ENCODE data around the gene CCL18.

The CCL18 gene

DNA sequence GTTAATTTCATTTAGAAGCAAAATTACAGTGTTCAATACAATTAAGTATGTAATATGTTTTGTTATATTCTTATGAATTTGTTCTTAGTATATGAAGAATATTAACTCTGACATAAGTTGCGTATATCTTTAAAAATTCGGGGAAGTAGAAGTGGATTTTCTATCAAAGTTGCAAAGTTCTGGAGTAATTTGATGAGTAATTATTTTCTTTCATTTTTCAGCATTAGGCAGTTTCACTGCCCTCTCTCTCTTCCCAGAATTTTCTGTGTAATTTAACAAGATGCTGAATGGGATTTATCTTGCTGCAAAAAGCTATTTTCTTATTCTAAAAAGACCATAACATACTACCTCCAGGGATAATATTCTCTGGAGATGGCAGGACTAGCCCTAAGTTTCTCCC is 8.9 kb upstream of the CCL18 start:
- Histone ChIP-seq H3K4me2 (ENCODE audit: low read length) (no peak overlapping the region), H3K79me2 (ENCODE audit: control insufficient read depth, low read length) (no peaks in the 10 kb centered on the region), H3K27ac (ENCODE audit: low read depth, low read length) (no peak overlapping the region), H3K9me2 (replicated peaks; ENCODE audit: control insufficient read depth, low read length) (no peaks in the 10 kb centered on the region), H3K4me3 (ENCODE audit: low read length) (no peak overlapping the region), H3K4me1 (ENCODE audit: control insufficient read depth, low read length) (no peaks in the 10 kb centered on the region), H3K9me3 (ENCODE audit: control insufficient read depth, insufficient read depth, low read length) (no peaks in the 10 kb centered on the region), H3F3A (ENCODE audit: control insufficient read depth, insufficient read depth) (no peaks in the 10 kb centered on the region), H3K36me3 (ENCODE audit: control insufficient read depth, low read length) (no peaks in the 10 kb centered on the region), H4K20me1 (ENCODE audit: control insufficient read depth, insufficient read depth, low read depth, low read length) (no peaks in the 10 kb centered on the region), H3K27me3 (ENCODE audit: control insufficient read depth, low read length) (no peaks in the 10 kb centered on the region; the same call in 1 of the 2 replicates)
- TF ChIP-seq, protein P1, sequence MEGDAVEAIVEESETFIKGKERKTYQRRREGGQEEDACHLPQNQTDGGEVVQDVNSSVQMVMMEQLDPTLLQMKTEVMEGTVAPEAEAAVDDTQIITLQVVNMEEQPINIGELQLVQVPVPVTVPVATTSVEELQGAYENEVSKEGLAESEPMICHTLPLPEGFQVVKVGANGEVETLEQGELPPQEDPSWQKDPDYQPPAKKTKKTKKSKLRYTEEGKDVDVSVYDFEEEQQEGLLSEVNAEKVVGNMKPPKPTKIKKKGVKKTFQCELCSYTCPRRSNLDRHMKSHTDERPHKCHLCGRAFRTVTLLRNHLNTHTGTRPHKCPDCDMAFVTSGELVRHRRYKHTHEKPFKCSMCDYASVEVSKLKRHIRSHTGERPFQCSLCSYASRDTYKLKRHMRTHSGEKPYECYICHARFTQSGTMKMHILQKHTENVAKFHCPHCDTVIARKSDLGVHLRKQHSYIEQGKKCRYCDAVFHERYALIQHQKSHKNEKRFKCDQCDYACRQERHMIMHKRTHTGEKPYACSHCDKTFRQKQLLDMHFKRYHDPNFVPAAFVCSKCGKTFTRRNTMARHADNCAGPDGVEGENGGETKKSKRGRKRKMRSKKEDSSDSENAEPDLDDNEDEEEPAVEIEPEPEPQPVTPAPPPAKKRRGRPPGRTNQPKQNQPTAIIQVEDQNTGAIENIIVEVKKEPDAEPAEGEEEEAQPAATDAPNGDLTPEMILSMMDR (IDR thresholded peaks at IDR 0.05; ENCODE audit: low read depth, low read length, poor library complexity, severe bottlenecking) = no peak
- no peak for TF ChIP-seq EZH2phosphoT487 (IDR thresholded peaks at IDR 0.05; ENCODE audit: borderline replicate concordance, low read length)

DNA sequence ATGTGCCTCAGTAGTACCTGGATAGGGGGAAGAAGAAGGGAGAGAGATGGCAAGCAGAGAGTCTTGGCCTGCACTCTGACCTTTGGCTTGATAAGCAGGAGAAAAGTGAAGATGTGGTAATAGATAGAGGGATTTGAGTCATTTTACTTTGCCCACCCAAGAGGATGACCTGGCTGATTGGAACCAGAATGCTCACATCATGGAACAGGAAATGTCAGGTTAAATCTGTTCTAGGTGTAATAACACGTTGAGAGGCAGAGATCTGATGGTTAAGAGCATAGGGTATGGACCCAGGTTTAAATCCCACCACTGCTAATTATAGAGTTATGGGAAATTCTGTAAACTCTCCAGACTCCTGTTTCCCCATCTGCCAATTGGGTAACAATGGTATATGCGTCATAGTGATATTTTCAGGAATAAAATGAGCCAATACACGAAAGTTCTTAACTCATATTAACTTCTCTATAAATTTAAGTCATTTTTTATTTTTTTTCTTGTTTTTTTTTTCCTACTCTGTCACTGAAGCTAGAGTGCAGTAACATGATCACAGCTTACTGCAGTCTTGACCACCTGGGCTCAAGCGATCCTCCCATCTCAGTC is 8.1 kb upstream of the CCL18 start:
- no peak for TF ChIP-seq EZH2phosphoT487 (IDR thresholded peaks at IDR 0.05; ENCODE audit: borderline replicate concordance, low read length)
- TF ChIP-seq, protein P1 (IDR thresholded peaks at IDR 0.05; ENCODE audit: low read depth, low read length, poor library complexity, severe bottlenecking) = no peak

DNA sequence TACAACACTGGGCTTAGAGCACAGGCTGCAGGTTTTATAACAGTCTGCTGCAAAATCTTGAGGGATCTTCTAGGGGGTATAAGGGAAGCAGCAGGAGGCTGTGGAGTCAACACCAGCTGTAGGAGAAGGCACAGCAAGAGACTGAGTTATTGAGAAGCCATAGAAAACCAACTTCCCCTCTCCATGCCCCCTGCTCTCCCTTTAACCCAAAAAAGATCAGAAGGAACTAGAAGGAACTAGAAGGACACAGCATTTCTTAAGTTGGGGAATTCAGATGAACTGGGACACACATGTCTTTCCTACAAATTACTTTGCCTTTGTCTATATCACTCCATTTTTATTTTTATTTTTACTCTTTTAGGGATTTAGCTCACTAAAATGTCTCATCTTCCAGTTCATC is 6.2 kb upstream of the CCL18 start:
- H3K9me2 ChIP-seq (replicated peaks; ENCODE audit: control insufficient read depth, low read length) = no peaks in the 10 kb centered on the region
- H4K20me1 ChIP-seq (ENCODE audit: control insufficient read depth, insufficient read depth, low read depth, low read length) = no peaks in the 10 kb centered on the region
- TF ChIP-seq, protein P1 (IDR thresholded peaks at IDR 0.05; ENCODE audit: low read depth, low read length, poor library complexity, severe bottlenecking) = no peak
- no peak for TF ChIP-seq EZH2phosphoT487 (IDR thresholded peaks at IDR 0.05; ENCODE audit: borderline replicate concordance, low read length)
- H3K4me1 ChIP-seq (ENCODE audit: control insufficient read depth, low read length) = no peaks in the 10 kb centered on the region
- H3K27ac ChIP-seq (ENCODE audit: low read depth, low read length) = no peak overlapping the region
- H3K36me3 ChIP-seq (ENCODE audit: control insufficient read depth, low read length) = no peaks in the 10 kb centered on the region
- peaks cover 7% of the 10 kb centered on the region for H3K27me3 ChIP-seq (ENCODE audit: control insufficient read depth, low read length)
- H3K4me2 ChIP-seq (ENCODE audit: low read length) = no peak overlapping the region
- H3K79me2 ChIP-seq (ENCODE audit: control insufficient read depth, low read length) = no peaks in the 10 kb centered on the region
- H3K9me3 ChIP-seq (ENCODE audit: control insufficient read depth, insufficient read depth, low read length) = no peaks in the 10 kb centered on the region; the same call in 1 of the 2 replicates
- no peaks in the 10 kb centered on the region for H3F3A ChIP-seq (ENCODE audit: control insufficient read depth, insufficient read depth)
- H3K4me3 ChIP-seq (ENCODE audit: low read length) = no peak overlapping the region

More for the DNA sequence above, 8.1 kb upstream of the CCL18 start:
- Histone ChIP-seq H3K4me3 (ENCODE audit: low read length) (no peak overlapping the region), H3K79me2 (ENCODE audit: control insufficient read depth, low read length) (no peaks in the 10 kb centered on the region), H3K9me2 (replicated peaks; ENCODE audit: control insufficient read depth, low read length) (no peaks in the 10 kb centered on the region), H3K9me3 (ENCODE audit: control insufficient read depth, insufficient read depth, low read length) (no peaks in the 10 kb centered on the region), H3K4me1 (ENCODE audit: control insufficient read depth, low read length) (no peaks in the 10 kb centered on the region), H3K27ac (ENCODE audit: low read depth, low read length) (no peak overlapping the region), H4K20me1 (ENCODE audit: control insufficient read depth, insufficient read depth, low read depth, low read length) (no peaks in the 10 kb centered on the region), H3F3A (ENCODE audit: control insufficient read depth, insufficient read depth) (no peaks in the 10 kb centered on the region), H3K27me3 (ENCODE audit: control insufficient read depth, low read length) (peaks cover under 1% of the 10 kb centered on the region), H3K36me3 (ENCODE audit: control insufficient read depth, low read length) (no peaks in the 10 kb centered on the region), H3K4me2 (ENCODE audit: low read length) (no peak overlapping the region)

Data from DOHH2 (cell line).